ENCODE results near the gene TEX38. TPM values are rescaled to one million over a fixed set of nuclear protein-coding genes. Genes with fewer than 3 reads are reported as not detected.

TEX38 gene
- total RNA-seq, 1 donor from 2014 or later: not detected

DNA sequence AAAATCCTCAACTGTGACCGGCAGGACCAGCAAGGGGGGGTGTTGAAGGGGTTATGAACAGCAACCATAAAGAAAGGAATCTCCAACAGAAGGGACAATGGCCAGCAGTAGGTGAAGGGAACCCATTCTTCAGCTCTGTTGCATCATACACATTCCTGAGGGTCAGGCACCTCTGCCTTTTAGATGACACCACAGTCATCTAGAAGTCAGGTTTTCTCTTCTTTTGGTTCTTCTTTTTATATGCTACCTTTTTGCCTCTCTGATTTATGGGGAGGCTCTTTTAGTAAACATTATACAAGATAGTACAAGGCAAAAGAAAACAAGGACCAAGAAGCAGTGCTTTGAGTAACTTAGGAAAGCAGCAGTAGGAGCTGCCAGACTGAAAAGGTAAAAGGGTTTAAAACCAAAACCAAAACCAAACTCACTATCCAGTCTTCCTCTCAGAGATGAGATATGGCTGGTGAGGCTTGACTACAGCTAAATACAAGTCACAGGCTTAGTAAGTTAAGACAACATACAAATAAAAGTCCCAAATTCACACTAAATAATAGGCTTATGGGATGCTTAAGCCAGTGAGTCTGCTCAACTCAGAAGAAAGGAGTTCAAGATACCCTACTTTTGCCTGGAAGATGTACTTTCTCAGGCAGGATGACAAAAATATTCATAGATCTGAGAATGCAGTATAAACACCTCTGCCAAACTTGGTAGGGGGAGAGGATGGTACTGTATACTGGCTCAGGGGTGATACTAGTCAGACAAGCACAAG, 4.1 kb downstream of the TEX38 start:
- no peaks in the 10 kb centered on the region for H3K9me3 Mint-ChIP-seq (ENCODE audit: low read depth)
- H3K27me3 Mint-ChIP-seq (ENCODE audit: low read depth): no peaks in the 10 kb centered on the region
- DNase-seq (ENCODE audit: low spot score): no peak
- peaks cover 29% of the 10 kb centered on the region for H3K36me3 Mint-ChIP-seq (ENCODE audit: low read depth)
- H3K4me1 Mint-ChIP-seq (ENCODE audit: low read depth): no peaks in the 10 kb centered on the region
- TF ChIP-seq, protein P1, sequence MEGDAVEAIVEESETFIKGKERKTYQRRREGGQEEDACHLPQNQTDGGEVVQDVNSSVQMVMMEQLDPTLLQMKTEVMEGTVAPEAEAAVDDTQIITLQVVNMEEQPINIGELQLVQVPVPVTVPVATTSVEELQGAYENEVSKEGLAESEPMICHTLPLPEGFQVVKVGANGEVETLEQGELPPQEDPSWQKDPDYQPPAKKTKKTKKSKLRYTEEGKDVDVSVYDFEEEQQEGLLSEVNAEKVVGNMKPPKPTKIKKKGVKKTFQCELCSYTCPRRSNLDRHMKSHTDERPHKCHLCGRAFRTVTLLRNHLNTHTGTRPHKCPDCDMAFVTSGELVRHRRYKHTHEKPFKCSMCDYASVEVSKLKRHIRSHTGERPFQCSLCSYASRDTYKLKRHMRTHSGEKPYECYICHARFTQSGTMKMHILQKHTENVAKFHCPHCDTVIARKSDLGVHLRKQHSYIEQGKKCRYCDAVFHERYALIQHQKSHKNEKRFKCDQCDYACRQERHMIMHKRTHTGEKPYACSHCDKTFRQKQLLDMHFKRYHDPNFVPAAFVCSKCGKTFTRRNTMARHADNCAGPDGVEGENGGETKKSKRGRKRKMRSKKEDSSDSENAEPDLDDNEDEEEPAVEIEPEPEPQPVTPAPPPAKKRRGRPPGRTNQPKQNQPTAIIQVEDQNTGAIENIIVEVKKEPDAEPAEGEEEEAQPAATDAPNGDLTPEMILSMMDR (IDR thresholded peaks at IDR 0.05): no peak
- H3K4me3 Mint-ChIP-seq (ENCODE audit: unreplicated experiment): no peak overlapping the region
- H3K27ac Mint-ChIP-seq (ENCODE audit: unreplicated experiment): no peak overlapping the region

DNA sequence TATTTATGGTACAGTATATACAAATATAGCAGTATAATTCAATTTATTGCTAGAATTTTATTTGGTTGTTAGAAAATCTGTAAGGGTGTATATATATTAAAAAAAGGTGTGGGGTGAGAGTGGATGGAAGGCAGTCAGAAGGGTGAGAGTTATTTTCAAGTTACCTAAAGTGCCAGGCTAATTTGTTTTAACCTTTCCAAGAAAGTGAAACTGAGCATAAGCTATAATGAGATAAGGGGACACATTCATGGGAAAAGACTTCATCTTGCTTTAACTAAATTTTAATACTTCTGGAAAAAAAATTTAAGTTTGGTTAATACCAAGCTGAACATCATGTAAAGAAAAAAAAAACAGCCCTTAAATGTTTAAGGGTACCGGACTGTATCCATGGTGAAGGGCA, 4.9 kb downstream of the TEX38 start:
- TF ChIP-seq, protein P1 (IDR thresholded peaks at IDR 0.05): no peak
- Mint-ChIP-seq H3K9me3 (ENCODE audit: low read depth) (no peaks in the 10 kb centered on the region), H3K27ac (ENCODE audit: unreplicated experiment) (no peak overlapping the region), H3K27me3 (ENCODE audit: low read depth) (no peaks in the 10 kb centered on the region), H3K36me3 (ENCODE audit: low read depth) (peaks cover 31% of the 10 kb centered on the region), H3K4me1 (ENCODE audit: low read depth) (no peaks in the 10 kb centered on the region), H3K4me3 (ENCODE audit: unreplicated experiment) (no peak overlapping the region)
- no peak for DNase-seq (ENCODE audit: low spot score)

DNA sequence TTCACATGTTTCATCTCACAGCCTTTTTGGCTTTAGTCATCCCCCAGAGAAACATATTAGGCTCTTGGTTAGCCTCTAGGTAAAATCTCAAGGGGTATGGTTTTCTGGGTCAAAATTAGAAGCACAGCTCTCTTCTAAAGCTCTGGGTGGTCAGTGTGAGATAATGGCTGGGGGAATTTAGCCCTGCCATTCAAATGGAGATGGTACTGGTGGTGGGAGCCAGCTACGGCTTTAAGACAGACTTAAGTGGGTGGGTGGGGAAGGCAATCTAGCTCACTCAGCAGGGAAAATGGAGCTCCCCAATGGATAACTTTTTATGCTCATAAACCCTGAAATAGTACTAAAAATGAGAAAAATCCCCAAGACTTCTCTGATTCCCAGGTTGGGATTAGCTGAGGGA, 5.7 kb downstream of the TEX38 start:
- no peak overlapping the region for H3K4me3 Mint-ChIP-seq (ENCODE audit: unreplicated experiment)
- no peaks in the 10 kb centered on the region for H3K4me1 Mint-ChIP-seq (ENCODE audit: low read depth)
- H3K9me3 Mint-ChIP-seq (ENCODE audit: low read depth): no peaks in the 10 kb centered on the region
- H3K27me3 Mint-ChIP-seq (ENCODE audit: low read depth): no peaks in the 10 kb centered on the region
- TF ChIP-seq, protein P1 (IDR thresholded peaks at IDR 0.05): no peak
- H3K36me3 Mint-ChIP-seq (ENCODE audit: low read depth): peaks cover 37% of the 10 kb centered on the region
- no peak overlapping the region for H3K27ac Mint-ChIP-seq (ENCODE audit: unreplicated experiment)
- DNase-seq (ENCODE audit: low spot score): no peak

DNA sequence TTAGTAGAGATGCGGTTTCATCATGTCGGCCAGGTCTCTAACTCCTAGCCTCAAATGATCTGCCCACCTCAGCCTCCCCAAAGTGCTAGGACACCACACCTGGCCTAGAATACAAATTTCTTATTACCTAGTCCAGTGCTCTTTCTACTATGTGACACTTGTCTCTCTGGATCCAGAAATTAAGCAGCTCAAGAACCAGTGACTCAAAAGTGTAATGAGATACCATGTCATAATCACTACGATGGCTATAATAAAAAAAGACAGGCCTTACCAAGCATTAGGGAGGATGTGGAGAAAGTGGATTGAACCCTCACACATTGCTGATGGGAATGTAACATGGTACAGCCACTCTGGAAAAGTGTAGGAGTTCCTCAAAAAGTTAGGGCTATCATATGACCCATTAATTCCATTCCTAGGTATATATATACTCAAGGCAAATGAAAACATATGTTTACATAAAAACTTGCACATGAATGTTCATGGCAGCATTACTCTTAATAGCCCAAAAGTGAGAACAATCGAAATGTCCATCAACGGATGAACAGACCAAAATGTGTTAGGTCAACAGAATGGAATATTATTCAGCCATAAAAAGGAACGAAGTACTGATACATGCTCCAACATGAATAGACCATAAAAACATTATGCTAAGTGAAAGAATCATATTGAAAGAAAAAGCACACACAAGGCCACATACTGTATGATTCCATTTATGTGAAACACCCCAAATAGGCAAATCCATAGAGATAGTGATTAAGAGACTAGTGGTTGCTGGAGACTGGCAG, 8.3 kb downstream of the TEX38 start:
- no peaks in the 10 kb centered on the region for H3K27me3 Mint-ChIP-seq (ENCODE audit: low read depth)
- TF ChIP-seq, protein P1 (IDR thresholded peaks at IDR 0.05): no peak
- H3K27ac Mint-ChIP-seq (ENCODE audit: unreplicated experiment): no peak overlapping the region
- H3K36me3 Mint-ChIP-seq (ENCODE audit: low read depth): peaks cover 48% of the 10 kb centered on the region
- no peaks in the 10 kb centered on the region for H3K4me1 Mint-ChIP-seq (ENCODE audit: low read depth)
- no peak overlapping the region for H3K4me3 Mint-ChIP-seq (ENCODE audit: unreplicated experiment)
- no peak for DNase-seq (ENCODE audit: low spot score)
- no peaks in the 10 kb centered on the region for H3K9me3 Mint-ChIP-seq (ENCODE audit: low read depth)

DNA sequence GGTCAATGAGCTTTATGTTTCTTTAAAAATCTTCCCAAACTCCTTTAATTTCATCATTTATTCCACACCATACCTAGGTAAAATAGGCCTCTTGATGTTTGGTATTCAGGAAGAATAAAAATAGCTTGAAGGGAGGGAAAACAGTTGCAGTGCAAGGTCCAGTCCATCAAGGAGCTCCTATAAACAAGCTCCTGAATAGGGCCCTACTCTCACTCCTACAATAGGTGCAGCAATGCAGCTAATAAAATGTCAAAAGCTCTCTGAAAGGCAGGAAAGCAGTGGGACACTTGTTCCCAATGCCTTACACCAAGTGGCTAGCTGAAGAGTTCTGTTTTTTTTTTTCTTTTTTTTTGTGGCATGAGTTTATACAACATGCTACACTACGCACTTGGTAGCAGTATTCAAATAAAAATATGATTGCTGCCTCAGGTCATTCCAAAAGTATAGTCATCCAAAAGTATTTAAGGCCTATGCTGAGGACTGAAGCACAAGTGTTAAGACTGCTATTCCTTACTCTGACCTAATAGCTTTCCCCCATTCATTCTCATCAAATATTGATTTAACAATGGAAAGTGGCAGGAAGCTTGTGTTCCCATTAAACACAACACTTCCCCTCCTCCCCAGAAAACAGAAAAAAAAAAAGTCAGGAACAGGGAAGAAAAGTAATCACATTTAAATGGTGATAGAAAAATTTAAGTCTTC, 9.8 kb downstream of the TEX38 start:
- peaks cover 47% of the 10 kb centered on the region for H3K36me3 Mint-ChIP-seq (ENCODE audit: low read depth)
- H3K4me1 Mint-ChIP-seq (ENCODE audit: low read depth): no peaks in the 10 kb centered on the region

More for the DNA sequence above, 9.8 kb downstream of the TEX38 start:
- TF ChIP-seq, protein P1 (IDR thresholded peaks at IDR 0.05): no peak
- no peak for DNase-seq (ENCODE audit: low spot score)
- no peaks in the 10 kb centered on the region for H3K27me3 Mint-ChIP-seq (ENCODE audit: low read depth)
- H3K27ac Mint-ChIP-seq (ENCODE audit: unreplicated experiment): no peak overlapping the region
- H3K4me3 Mint-ChIP-seq (ENCODE audit: unreplicated experiment): no peak overlapping the region
- no peaks in the 10 kb centered on the region for H3K9me3 Mint-ChIP-seq (ENCODE audit: low read depth)
